Adrenal gland (tissue), 12 donors: Measurements from ENCODE around the gene FLVCR2. TPM values are rescaled to one million over a fixed set of nuclear protein-coding genes. Genes with fewer than 3 reads are reported as not detected.
A peak's percentile ranks its signal among the peaks of the same experiment; 100 is the strongest.

Experiments
- DNase-seq, 7 donors: peaks; one replicate each; pipeline ENCODE4 v3.0.0-alpha.2; 2019 to 2020
- H3K27ac ChIP-seq, 5 donors: fragments of 200-600 bp; sonication (generic) in 4 of 5; 1 replicate in 3 of 5; 2 replicates in 2 of 5; pipeline versions ENCODE4 v1.5.1 to v1.8.0; 2016 to 2020; ENCODE audit warnings: mild to moderate bottlenecking in 1 of 5
- H3K27me3 ChIP-seq: fragments of 200-600 bp; 2 replicates; pipeline ENCODE4 v1.8.0; 2021
- H3K36me3 ChIP-seq, 2 donors: fragments of 200-600 bp; replicated peaks in 1 of 2; 1 replicate in 1 of 2; 2 replicates in 1 of 2; pipeline versions ENCODE4 v1.5.1 to v1.8.0; 2018 to 2022
- H3K4me1 ChIP-seq, 2 donors: fragments of 200-600 bp; replicated peaks in 1 of 2; 1 replicate in 1 of 2; 2 replicates in 1 of 2; pipeline versions ENCODE4 v1.5.1 to v1.8.0; 2018 to 2021
- H3K4me3 ChIP-seq, 4 donors: fragments of 200-600 bp; sonication (generic) in 3 of 4; one replicate each; pipeline ENCODE4 v1.5.1; 2016 to 2018
- H3K9me3 ChIP-seq, 3 donors: fragments of 200-600 bp; sonication (generic) in 1 of 3; replicated peaks in 1 of 3; 1 replicate in 2 of 3; 2 replicates in 1 of 3; pipeline versions ENCODE4 v1.5.1 to v1.8.0; 2016 to 2021
- CTCF ChIP-seq, 6 experiments: fragments of 450-650 bp in 4 of 6; fragments of 200-600 bp in 2 of 6; sonication (generic) in 1 of 6; IDR thresholded peaks; 1 replicate in 5 of 6; 2 replicates in 1 of 6; pipeline versions ENCODE4 v1.5.1 to v1.8.0; 2016 to 2021; ENCODE audit warnings: antibody characterized with exemption in 6 of 6, mild to moderate bottlenecking in 2 of 6, moderate library complexity in 1 of 6
- POLR2A ChIP-seq, 2 donors: fragments of 450-650 bp; IDR thresholded peaks; one replicate each; pipeline ENCODE4 v1.6.1; 2017; ENCODE audit warnings: antibody characterized with exemption in 2 of 2, mild to moderate bottlenecking in 2 of 2, moderate library complexity in 1 of 2
- WGBS, 4 donors: extraction: QIAGEN DNeasy Blood & Tissue Kit in 2 of 4; methylation state at CpG; one replicate each; pipeline versions ENCODE4 v1.1.5 to v1.1.7; 2013 to 2017; 5-methylcytosine and 5-hydroxymethylcytosine counted together
- intact Hi-C, 2 donors: fragments of 100-400 bp; cut with DNase I; formaldehyde crosslinking; loops; one replicate each; pipeline versions ENCODE4 v1.14.1 to v1.15.0; 2022 to 2023
- polyA plus RNA-seq, 3 donors: library from polyadenylated mRNA; stranded (reverse); fragments of 200-250 nt in 2 of 3; fragments of 350-450 nt in 1 of 3; fragmentation: Illumina TruSeq in 1 of 3; extraction: RNeasy Lipid Tissue Mini Kit (QIAGEN cat#74804) in 1 of 3; gene quantifications; one replicate each; pipeline ENCODE4 v1.2.3, GENCODE V29; 2013 to 2014
- total RNA-seq, 9 donors: library from RNA; depleted of rRNA in 4 of 9; stranded (reverse); fragments of >200 nt in 4 of 9; fragments of 120-200 nt in 1 of 9; fragmentation: NEBNext Ultra II Directional in 1 of 9; extraction: Animal tissue kit (Norgen Biotek cat#: 25700) in 1 of 9; gene quantifications; one replicate each; pipeline versions ENCODE4 v1.1.0 to v1.2.4, GENCODE V29; 2013 to 2023
- donor health status: healthy with polysubstance abuse.
- donor health status: Bipolar disorder and iron deficiency.
- donor health status: DM: yes; HTN: yes; CAD: no.
- donor health status: DM: no; HTN: no; CAD: no.
- donor health status: DM: no; HTN: no; CAD: no.
- donor health status: DM: yes; HTN: yes; CAD: no.

FLVCR2 gene
- total and polyA plus RNA-seq, 12 donors: 8.8 to 428 (median 25.4) TPM

DNA sequence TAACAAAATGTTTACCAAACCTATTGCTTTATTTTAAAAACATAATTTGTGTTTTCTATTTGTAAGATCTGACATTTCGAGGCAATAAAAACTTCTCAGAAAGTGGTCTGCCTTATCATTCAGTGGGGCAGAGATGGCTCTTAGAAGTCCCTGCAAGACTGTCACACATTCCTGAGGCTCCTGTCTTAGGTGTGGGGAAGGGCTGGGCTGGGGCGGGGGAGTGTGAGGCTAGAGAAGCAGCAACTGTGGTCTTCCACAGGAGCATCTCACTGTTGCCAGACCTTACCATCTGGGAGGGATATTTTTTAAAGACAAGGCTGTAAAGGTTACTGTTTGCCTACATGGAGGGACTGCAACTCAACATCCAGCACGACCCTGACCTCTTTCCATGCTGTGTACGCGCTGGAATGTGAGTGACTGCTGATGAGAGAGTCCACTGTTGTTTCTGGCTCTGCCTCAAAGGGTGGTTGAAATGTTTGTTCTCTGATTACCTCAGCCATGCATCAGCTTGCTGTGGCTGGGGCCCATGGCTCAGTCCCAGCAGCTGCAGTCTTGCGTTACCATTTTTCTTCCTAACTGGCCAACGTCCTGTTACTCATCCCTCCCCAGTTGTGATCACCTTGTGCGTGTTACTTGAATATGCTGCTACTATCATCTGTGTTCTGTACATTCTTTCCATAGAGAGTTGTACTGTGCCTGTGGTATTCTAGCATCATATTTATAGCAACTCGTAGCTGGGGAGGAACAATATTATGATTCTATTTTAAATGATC, 69.8 kb downstream of the FLVCR2 start:
- H3K4me1 ChIP-seq: peaks cover 8 to 24% of the 10 kb centered on the region in 2 donors
- no peaks in the 10 kb centered on the region for H3K9me3 ChIP-seq
- H3K27me3 ChIP-seq: no peaks in the 10 kb centered on the region
- H3K4me3 ChIP-seq: no peak overlapping the region
- H3K27ac ChIP-seq: peak overlapping the region; percentile 75 to 93 (median 78)
- intact Hi-C loops: no loop called here
- TF ChIP-seq CTCF (IDR thresholded peaks at IDR 0.05) (peak in 1 of 6 experiments; percentile 5), POLR2A (IDR thresholded peaks at IDR 0.05) (peak in 1 of 2 donors; percentile 52)
- DNase-seq: peak; percentile 82 to 94 (median 92)
- WGBS, 4 donors: 28 to 35% (median 33%) methylated on average over 9 of the region's 9 CpGs
- H3K36me3 ChIP-seq: peaks cover 0 to 47% of the 10 kb centered on the region in 2 donors

- intact Hi-C loops: no loop called here
Observed at GRCh38 chr14:75649337-75649736, 70.9 kb downstream of the FLVCR2 start.

DNA sequence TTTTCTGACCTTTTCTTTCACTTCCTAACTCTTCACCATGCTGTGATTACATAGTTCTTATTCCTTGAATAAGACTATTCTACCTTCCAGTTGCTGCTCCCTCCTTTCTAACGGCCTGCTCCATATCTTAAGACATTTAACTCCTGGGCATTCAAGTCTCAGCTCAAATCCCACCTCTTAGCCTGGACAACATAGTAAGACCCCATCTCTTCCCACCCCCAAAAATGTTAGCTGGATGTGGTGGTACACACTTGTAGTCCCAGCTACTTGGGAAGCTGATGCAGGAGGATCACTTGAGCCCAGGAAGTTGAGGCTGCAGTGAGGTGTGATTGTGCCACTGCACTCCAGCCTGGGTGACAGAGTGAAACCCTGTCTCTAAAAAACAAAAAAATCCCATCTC, 71.4 kb downstream of the FLVCR2 start:
- TF ChIP-seq CTCF (IDR thresholded peaks at IDR 0.05) (no peak), POLR2A (IDR thresholded peaks at IDR 0.05) (no peak)
- H3K36me3 ChIP-seq: peaks cover 0 to 43% of the 10 kb centered on the region in 2 donors
- 88 to 100% (median 91%) methylated on average over 1 of the region's 1 CpG for WGBS, 4 donors
- H3K4me3 ChIP-seq: no peak overlapping the region
- intact Hi-C loops: loop anchor here in 1 of 2 donors (5.0 kb wide), 1 partner anchor 72 kb away; the partner anchor contains the start of gene FLVCR2
- H3K27me3 ChIP-seq: no peaks in the 10 kb centered on the region
- H3K4me1 ChIP-seq: peaks cover 8 to 32% of the 10 kb centered on the region in 2 donors
- no peaks in the 10 kb centered on the region for H3K9me3 ChIP-seq
- peak overlapping the region in 4 of 5 donors; percentile 41 to 93 (median 80) for H3K27ac ChIP-seq
- peak in 1 of 7 donors; percentile 37 for DNase-seq

More at GRCh38 chr14:75649337-75649736, 70.9 kb downstream of the FLVCR2 start:
- Histone ChIP-seq H3K36me3 (peaks cover 0 to 41% of the 10 kb centered on the region in 2 donors), H3K4me1 (peaks cover 8 to 32% of the 10 kb centered on the region in 2 donors), H3K4me3 (no peak overlapping the region), H3K27ac (peak overlapping the region; percentile 61 to 93 (median 78)), H3K9me3 (no peaks in the 10 kb centered on the region), H3K27me3 (no peaks in the 10 kb centered on the region)
- WGBS, 4 donors: 96 to 100% (median 100%) methylated on average over 1 of the region's 1 CpG
- no peak for TF ChIP-seq POLR2A (IDR thresholded peaks at IDR 0.05)
- no peak for TF ChIP-seq CTCF (IDR thresholded peaks at IDR 0.05)
- DNase-seq: no peak

GRCh38 chr14:75650253-75651058, 72.0 kb downstream of the FLVCR2 start:
- Histone ChIP-seq H3K27me3 (no peaks in the 10 kb centered on the region), H3K36me3 (peaks cover 0 to 50% of the 10 kb centered on the region in 2 donors), H3K9me3 (no peaks in the 10 kb centered on the region), H3K4me1 (peaks cover 8 to 32% of the 10 kb centered on the region in 2 donors), H3K27ac (peak overlapping the region in 2 of 5 donors; percentile 0 to 93), H3K4me3 (no peak overlapping the region)
- TF ChIP-seq CTCF (IDR thresholded peaks at IDR 0.05) (no peak), POLR2A (IDR thresholded peaks at IDR 0.05) (no peak)
- 88 to 93% (median 92%) methylated on average over 5 of the region's 5 CpGs for WGBS, 4 donors
- DNase-seq: peak in 1 of 7 donors; percentile 25
- intact Hi-C loops: loop anchor here in 1 of 2 donors (5.0 kb wide), 1 partner anchor 73 kb away; the partner anchor contains the start of gene FLVCR2
